Dendritic cell treated with granulocyte-macrophage colony-stimulating factor and Interleukin-4, amounts not matched to agents 40 ng/mL and 50 ng/mL, for 4 days (primary cell): ENCODE results near the gene SP140L.
"Not testable (repeated sequence)": the region's sequence is repeated elsewhere in the genome, so short reads cannot be mapped to it uniquely, and the experiment has no call there.

Experiments
- H3K27ac Mint-ChIP-seq: one replicate; pipeline ENCODE4 v1.8.0; 2022; ENCODE audit warnings: mild to moderate bottlenecking, mixed read lengths
- H3K27me3 Mint-ChIP-seq: one replicate; pipeline ENCODE4 v1.8.0; 2022; ENCODE audit warnings: mild to moderate bottlenecking, mixed read lengths
- H3K36me3 Mint-ChIP-seq: one replicate; pipeline ENCODE4 v1.8.0; 2022; ENCODE audit warnings: low read depth, mixed read lengths
- H3K4me1 Mint-ChIP-seq: one replicate; pipeline ENCODE4 v1.8.0; 2022; ENCODE audit warnings: low read depth, mixed read lengths
- H3K4me3 Mint-ChIP-seq: one replicate; pipeline ENCODE4 v1.8.0; 2022; ENCODE audit warnings: mild to moderate bottlenecking, moderate library complexity, mixed read lengths
- H3K9me3 Mint-ChIP-seq: one replicate; pipeline ENCODE4 v1.8.0; 2022; ENCODE audit warnings: mixed read lengths
- intact Hi-C: fragments of 100-400 bp; cut with micrococcal nuclease; formaldehyde crosslinking; loops from one replicate; pipeline ENCODE4 v1.15.0; 2022

SP140L gene

DNA sequence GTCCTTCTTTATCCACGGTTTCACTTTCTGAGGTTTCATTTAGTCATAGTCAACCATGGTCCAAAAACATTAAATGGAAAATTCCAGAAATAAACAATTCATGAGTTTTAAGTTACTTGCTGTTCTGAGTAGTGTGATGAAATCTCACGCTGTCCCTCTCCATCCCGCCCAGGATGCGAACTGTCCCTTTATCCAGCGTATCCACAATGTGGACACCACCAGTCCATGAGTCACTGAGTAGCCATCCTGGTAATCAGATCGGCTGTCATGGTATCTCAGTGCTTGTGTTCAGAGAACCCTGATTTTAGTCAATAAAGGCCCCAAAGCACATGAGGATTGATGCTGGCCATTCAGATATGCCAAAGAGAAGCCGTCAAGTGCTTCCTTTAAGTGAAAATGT, 3.7 kb downstream of the SP140L start:
- Mint-ChIP-seq H3K36me3 (peaks cover 61% of the 10 kb centered on the region), H3K4me1 (peaks cover 60% of the 10 kb centered on the region), H3K27me3 (no peaks in the 10 kb centered on the region), H3K4me3 (no peak overlapping the region), H3K27ac (peak overlapping the region; percentile 84), H3K9me3 (no peaks in the 10 kb centered on the region)
- intact Hi-C loops: no loop called here

DNA sequence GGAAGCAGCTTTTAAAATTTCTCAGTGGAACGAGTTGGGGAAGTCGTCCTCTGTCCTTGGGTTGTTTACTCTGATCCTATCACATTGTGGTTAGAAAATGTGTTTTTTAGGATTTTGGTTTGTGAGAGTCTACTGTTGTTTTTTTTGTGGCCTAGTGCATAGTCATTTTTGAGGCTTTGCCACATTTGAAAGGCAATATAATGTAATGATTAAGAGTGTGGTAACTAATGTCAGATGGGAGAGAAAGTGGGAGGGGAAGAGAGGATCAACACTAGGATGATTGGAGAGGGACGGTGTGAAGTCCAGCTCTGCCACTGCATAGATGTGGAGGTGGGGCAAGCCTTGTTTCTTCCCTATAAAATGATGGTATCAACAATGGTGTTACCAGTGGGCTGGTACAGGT, 8.5 kb downstream of the SP140L start:
- H3K27ac Mint-ChIP-seq: peak overlapping the region; percentile 61
- peaks cover 31% of the 10 kb centered on the region for H3K4me1 Mint-ChIP-seq
- no peak overlapping the region for H3K4me3 Mint-ChIP-seq
- intact Hi-C loops: no loop called here
- peaks cover 47% of the 10 kb centered on the region for H3K36me3 Mint-ChIP-seq
- no peaks in the 10 kb centered on the region for H3K9me3 Mint-ChIP-seq
- H3K27me3 Mint-ChIP-seq: no peaks in the 10 kb centered on the region

DNA sequence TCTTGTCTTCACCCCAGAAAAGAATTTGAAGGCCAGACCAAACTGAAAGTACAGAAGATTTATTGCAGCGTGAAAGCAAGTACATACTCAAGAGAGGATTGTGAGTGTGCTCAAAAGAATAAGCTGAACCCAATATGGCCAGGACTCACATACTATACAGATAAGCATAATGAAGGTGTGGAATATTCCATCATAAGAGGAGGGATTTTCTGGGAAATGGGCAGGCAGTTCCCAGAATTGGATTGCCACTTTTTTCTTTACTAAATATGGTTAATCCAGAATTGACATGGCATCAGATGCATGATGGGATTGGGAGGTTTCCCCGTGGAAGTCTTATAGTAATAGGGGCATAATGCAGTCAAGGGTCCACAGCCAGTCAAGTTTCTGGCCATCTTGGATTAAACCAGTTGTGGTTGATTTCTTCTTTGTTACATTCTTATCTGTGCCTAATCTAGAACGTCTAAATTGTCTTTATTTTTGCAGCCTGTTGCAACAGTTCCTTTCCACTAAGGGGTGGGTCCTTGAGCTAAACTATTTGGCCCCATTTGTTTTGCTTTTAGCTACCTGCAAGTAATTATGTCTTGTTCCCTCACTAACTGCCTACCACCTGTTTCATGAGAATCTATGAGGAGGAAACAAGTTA, 9.0 kb downstream of the SP140L start:
- Mint-ChIP-seq H3K27ac (peak overlapping the region; percentile 61), H3K4me3 (no peak overlapping the region), H3K36me3 (peaks cover 47% of the 10 kb centered on the region), H3K9me3 (no peaks in the 10 kb centered on the region), H3K27me3 (no peaks in the 10 kb centered on the region), H3K4me1 (peaks cover 26% of the 10 kb centered on the region)
- intact Hi-C loops: no loop called here

DNA sequence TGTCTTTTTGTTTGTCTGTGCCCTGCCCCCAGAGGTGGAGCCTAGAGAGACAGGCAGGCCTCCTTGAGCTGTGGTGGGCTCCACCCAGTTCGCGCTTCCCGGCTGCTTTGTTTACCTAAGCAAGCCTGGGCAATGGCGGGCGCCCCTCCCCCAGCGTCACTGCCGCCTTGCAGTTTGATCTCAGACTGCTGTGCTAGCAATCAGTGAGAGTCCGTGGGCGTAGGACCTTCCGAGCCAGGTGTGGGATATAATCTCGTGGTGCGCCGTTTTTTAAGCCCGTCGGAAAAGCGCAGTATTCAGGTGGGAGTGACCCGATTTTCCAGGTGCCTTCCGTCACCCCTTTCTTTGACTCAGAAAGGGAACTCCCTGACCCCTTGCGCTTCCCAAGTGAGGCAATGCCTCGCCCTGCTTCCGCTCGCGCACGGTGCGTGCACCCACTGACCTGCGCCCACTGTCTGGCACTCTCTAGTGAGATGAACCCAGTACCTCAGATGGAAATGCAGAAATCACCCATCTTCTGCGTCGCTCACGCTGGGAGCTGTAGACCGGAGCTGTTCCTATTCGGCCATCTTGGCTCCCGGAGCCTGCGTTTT, 15.0 kb downstream of the SP140L start:
- intact Hi-C loops, H3K4me3 Mint-ChIP-seq, H3K27ac Mint-ChIP-seq, H3K27me3 Mint-ChIP-seq: not testable (repeated sequence)
- Mint-ChIP-seq H3K36me3 (peaks cover 52% of the 10 kb centered on the region), H3K9me3 (peaks cover 27% of the 10 kb centered on the region), H3K4me1 (peaks cover 12% of the 10 kb centered on the region)

DNA sequence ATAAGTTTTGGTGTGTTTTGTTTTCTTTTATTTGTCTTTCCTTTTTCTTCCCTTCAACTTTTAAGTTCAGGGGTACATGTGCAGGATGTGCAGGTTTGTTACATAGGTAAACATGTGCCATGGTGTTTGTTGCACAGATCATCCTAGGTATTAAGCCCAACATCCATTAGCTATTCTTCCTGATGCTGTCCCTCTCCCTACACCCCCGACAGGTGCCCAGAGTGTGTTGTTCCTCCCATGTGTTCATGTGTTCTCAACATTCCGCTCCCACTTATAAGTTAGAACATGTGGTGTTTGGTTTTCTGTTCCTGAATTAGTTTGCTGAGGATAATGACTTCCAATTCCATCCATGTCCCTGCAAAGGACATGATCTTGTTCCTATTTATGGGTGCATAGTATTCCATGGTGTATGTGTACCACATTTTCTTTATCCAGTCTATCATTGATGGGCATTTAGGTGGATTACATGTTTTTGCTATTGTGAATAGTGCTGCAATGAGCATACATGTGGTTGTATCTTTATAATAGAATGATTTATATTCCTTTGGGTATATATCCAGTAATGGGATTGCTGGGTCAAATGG, 16.1 kb downstream of the SP140L start:
- H3K27me3 Mint-ChIP-seq, intact Hi-C loops, H3K27ac Mint-ChIP-seq, H3K4me3 Mint-ChIP-seq: not testable (repeated sequence)
- peaks cover 54% of the 10 kb centered on the region for H3K36me3 Mint-ChIP-seq
- peaks cover 27% of the 10 kb centered on the region for H3K9me3 Mint-ChIP-seq
- peaks cover 23% of the 10 kb centered on the region for H3K4me1 Mint-ChIP-seq

DNA sequence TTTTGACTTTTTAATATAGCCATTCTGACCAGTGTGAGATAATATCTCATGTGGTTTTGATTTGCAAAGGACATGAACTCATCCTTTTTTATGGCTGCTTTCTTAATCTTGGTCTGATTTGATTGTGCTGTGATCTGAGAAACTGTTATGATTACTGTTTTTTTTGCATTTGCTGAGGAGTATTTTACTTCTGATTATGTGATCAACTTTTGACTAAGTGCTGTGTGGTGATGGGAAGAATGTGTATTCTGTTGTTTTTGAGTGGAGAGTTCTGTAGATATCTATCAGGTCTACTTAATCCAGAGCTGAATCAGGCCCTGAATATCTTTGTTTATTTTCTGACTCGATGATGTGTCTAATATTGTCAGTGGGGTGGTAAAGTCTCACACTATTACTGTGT, 16.8 kb downstream of the SP140L start:
- Mint-ChIP-seq H3K27ac (no peak overlapping the region), H3K9me3 (peaks cover 27% of the 10 kb centered on the region), H3K4me1 (peaks cover 27% of the 10 kb centered on the region), H3K4me3 (no peak overlapping the region), H3K36me3 (peaks cover 54% of the 10 kb centered on the region), H3K27me3 (no peaks in the 10 kb centered on the region)
- intact Hi-C loops: no loop called here

DNA sequence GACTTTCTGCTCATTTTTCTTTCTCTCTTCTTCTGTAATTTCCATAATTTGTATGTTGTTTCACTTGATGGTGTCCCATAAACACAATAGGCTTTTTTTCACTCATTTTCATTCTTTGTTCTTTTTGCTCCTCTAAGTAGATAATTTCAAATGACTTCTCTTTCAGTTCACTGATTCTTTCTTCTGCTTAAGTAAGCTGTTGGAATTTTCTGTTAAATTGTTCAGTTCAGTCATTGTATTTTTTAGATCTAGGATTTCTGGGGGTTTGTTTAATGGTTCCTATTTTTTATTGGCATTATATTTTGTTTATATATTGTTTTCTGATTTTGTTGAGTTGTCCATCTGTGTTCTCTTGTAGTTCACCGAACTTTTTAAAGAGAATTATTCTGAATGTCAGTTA, 19.5 kb downstream of the SP140L start:
- peaks cover 27% of the 10 kb centered on the region for H3K9me3 Mint-ChIP-seq
- H3K4me1 Mint-ChIP-seq: peaks cover 27% of the 10 kb centered on the region
- no peaks in the 10 kb centered on the region for H3K27me3 Mint-ChIP-seq
- intact Hi-C loops: no loop called here
- no peak overlapping the region for H3K4me3 Mint-ChIP-seq
- no peak overlapping the region for H3K27ac Mint-ChIP-seq
- H3K36me3 Mint-ChIP-seq: peaks cover 61% of the 10 kb centered on the region

DNA sequence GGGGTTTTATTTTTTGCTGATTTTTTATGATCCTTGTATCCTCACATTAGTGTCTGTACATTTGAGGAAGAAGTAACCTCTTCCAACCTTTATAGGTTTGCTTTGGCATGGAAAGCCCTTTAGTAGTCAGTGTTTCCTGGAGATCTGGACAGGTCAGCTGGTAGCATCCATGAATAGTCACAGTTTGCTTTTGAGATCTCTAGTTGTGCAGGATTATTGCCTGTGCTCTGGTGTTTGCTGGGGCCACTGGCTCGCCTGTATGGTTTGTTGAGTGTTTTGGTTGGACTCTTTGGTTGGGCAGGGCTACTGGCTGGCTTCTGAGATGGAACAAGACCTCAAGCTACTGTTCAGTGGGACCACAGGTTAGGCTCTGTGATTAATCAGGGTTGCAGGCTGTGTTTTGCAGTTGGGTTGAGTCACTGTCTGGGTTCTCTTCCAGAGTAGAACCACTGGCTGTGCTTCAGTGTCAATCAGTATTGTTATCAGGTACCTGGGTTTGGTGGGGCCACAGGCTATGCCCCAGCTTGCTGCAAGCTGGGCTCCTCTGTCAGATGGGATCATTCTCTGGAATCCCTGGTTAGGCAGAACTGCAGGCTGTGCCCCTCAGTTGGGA, 20.0 kb downstream of the SP140L start:
- intact Hi-C loops: no loop called here
- Mint-ChIP-seq H3K9me3 (peaks cover 24% of the 10 kb centered on the region), H3K4me1 (peaks cover 27% of the 10 kb centered on the region), H3K27ac (peak overlapping the region; percentile 63), H3K36me3 (peaks cover 62% of the 10 kb centered on the region), H3K27me3 (no peaks in the 10 kb centered on the region), H3K4me3 (no peak overlapping the region)

DNA sequence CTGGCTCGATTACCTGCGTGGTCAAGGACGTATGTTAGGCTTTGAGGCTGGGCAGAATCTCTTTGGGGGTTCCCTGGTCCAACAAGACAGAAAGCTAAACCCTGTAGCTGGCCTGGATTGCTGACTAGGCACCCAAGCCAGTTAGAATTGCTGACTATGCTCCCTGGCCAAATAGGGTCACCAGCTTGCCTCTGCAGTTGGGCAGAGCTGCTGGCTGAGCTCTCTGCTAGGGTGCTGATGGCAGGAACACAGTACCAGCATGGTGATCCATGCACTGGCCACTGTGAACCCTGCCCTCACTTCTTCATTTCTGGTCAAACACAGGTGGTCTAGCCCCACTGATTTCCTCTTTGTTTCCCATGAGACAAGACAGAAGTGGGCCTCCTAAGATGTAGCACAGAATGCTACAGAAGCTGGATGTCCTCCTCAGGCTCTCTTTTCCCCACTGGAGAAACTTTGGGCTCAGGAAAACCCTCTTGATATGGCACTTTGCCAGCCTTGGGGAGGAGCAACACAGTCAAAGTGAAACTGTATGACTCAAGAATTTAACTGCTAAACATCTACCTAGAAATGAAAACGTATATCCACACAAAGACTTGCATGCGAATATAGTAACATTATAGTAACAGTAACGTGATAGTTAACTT, 20.8 kb downstream of the SP140L start:
- Mint-ChIP-seq H3K9me3 (peaks cover 17% of the 10 kb centered on the region), H3K27ac (peak overlapping the region; percentile 63), H3K27me3 (no peaks in the 10 kb centered on the region), H3K36me3 (peaks cover 54% of the 10 kb centered on the region), H3K4me1 (peaks cover 27% of the 10 kb centered on the region), H3K4me3 (no peak overlapping the region)
- intact Hi-C loops: no loop called here

DNA sequence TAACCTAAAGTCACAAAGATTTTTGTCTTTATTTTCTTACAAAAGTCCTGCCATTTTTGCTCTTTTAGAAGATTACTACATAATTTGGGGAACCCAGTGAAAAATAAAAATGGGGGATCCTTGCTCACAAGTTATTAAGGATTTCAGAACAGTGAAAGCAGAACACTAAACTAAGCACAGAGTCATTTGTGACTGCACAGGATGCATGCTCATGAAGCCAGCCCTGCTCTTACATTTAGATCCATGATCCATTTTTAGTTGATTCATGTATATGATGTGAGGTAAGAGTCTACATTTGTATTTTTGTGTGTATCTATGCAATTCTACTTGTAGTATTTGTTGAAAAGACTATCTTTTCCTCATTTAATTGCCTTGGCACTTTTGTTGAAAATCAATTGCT, 21.8 kb downstream of the SP140L start:
- H3K36me3 Mint-ChIP-seq: peaks cover 44% of the 10 kb centered on the region

DNA sequence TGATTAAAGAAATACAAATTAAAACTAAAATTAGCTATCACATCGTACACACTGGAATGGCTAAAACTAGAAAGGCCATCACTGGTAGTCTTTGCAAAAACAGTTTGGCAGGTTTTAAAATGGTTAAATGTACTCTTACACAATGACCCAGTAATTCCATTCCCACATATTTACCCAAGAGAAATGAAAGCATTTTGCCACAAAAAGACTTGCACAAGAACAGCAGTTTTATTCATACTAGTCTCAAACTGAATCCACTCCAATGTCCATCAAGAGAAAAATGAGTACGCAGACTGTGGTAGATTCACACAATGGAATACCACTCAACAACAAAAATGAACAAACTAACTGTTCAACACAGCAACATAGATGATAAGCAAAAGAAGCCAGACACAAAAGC, 29.1 kb downstream of the SP140L start:
- Mint-ChIP-seq H3K27ac (no peak overlapping the region), H3K4me3 (no peak overlapping the region), H3K9me3 (no peaks in the 10 kb centered on the region), H3K36me3 (peaks cover 38% of the 10 kb centered on the region), H3K4me1 (peaks cover 6% of the 10 kb centered on the region), H3K27me3 (no peaks in the 10 kb centered on the region)
- intact Hi-C loops: no loop called here

More for the DNA sequence above, 21.8 kb downstream of the SP140L start:
- no peak overlapping the region for H3K4me3 Mint-ChIP-seq
- intact Hi-C loops: no loop called here
- H3K4me1 Mint-ChIP-seq: peaks cover 27% of the 10 kb centered on the region
- H3K27me3 Mint-ChIP-seq: no peaks in the 10 kb centered on the region
- H3K27ac Mint-ChIP-seq: no peak overlapping the region
- H3K9me3 Mint-ChIP-seq: peaks cover 10% of the 10 kb centered on the region

DNA sequence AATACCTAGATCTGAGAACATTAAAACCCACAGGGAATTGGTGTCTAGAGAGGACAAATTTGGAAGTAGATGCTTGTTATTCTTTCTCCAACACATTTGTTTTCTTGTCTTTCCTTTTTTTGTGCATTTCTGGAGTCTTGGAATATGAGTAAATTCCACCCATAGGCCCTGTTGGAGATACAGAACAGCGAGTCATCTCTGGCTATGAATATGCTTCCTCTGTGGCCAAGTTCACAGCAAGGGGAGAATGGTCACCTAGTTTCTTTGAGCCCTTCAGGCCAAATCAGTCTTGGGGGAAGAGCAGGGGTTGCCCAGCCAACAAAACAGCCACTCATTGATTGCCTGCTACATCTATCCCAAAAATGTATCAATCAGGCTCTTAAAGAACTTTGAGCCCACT, 31.3 kb downstream of the SP140L start:
- intact Hi-C loops: no loop called here
- H3K4me1 Mint-ChIP-seq: peaks cover 12% of the 10 kb centered on the region
- peaks cover 53% of the 10 kb centered on the region for H3K36me3 Mint-ChIP-seq
- H3K9me3 Mint-ChIP-seq: no peaks in the 10 kb centered on the region
- no peak overlapping the region for H3K4me3 Mint-ChIP-seq
- H3K27me3 Mint-ChIP-seq: no peaks in the 10 kb centered on the region
- H3K27ac Mint-ChIP-seq: no peak overlapping the region

DNA sequence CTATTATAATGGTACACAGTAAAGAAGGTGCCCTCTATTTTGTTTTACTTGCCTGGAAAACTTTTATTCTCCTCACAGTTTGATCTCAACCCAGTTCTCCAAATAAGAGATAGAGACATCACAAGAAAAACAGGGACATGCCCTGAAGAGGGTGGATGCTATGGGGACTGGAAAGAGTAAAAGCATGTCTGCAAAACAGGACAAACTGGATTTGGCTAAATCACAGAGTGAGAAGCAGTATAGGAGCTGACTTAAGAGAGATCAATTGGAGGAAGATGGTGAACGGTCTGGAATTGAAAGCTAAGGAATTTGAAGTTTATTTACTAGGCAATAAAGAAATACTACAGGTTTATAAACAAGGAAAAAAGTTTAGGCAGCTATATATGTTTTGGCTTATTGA, 33.0 kb downstream of the SP140L start:
- intact Hi-C loops: no loop called here
- no peaks in the 10 kb centered on the region for H3K27me3 Mint-ChIP-seq
- H3K36me3 Mint-ChIP-seq: peaks cover 70% of the 10 kb centered on the region
- H3K4me1 Mint-ChIP-seq: peaks cover 7% of the 10 kb centered on the region
- no peaks in the 10 kb centered on the region for H3K9me3 Mint-ChIP-seq
- no peak overlapping the region for H3K4me3 Mint-ChIP-seq
- no peak overlapping the region for H3K27ac Mint-ChIP-seq

DNA sequence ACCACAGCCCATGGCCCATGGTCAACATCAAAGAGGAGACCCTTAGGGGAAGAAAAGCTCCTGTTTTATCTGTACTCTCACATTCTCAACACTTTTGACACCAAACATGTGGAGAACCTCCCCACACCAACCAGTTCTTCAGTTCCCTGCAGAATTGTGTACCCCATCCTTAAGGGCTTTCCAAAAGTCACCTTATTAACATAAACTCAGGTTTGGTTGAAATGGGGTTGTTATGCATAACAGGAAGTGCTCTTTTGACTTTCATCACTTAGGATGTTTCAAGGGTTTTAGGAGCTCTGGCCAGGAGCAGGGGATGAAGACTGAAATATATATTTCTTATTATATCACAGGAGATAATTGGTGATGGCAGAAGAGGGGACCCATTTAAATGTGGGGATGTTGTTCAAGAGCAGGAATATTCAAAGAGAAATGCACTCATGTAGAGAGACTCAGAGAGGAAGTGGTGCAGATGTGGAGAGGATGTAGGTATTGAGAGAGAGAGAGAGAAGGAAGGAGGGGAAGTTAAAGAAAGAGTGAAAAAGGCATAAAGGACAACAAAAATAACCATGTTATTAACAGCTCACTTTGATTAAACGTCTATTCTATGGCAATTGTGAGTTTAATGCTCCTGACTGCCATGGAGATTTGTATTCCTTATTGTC, 35.2 kb downstream of the SP140L start:
- Mint-ChIP-seq H3K27ac (no peak overlapping the region), H3K27me3 (no peaks in the 10 kb centered on the region), H3K9me3 (no peaks in the 10 kb centered on the region), H3K4me1 (peaks cover 7% of the 10 kb centered on the region), H3K4me3 (no peak overlapping the region), H3K36me3 (peaks cover 84% of the 10 kb centered on the region)
- intact Hi-C loops: no loop called here
